Cardiac atrium fibroblast (primary cell): ENCODE results near the gene CYP2E1. TPM values are rescaled to one million over a fixed set of nuclear protein-coding genes. Genes with fewer than 3 reads are reported as not detected.

Experiments
- total RNA-seq: library from RNA; depleted of rRNA; stranded (reverse); fragments of >200 nt; gene quantifications from 2 replicates; pipeline ENCODE4 v1.2.3, GENCODE V29; 2015

Gene CYP2E1
- total RNA-seq = not detected in 2 replicates

DNA sequence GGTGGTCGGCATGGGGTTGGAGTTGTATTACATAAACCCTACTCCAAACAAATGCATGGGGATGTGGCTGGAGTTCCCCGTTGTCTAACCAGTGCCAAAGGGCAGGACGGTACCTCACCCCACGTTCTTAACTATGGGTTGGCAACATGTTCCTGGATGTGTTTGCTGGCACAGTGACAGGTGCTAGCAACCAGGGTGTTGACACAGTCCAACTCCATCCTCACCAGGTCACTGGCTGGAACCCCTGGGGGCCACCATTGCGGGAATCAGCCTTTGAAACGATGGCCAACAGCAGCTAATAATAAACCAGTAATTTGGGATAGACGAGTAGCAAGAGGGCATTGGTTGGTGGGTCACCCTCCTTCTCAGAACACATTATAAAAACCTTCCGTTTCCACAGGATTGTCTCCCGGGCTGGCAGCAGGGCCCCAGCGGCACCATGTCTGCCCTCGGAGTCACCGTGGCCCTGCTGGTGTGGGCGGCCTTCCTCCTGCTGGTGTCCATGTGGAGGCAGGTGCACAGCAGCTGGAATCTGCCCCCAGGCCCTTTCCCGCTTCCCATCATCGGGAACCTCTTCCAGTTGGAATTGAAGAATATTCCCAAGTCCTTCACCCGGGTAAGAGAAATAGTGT is at the start of gene CYP2E1:
Gene CYP2E1, plus strand, starts transcription at position 407 of the 632 bp plus-strand sequence. Its CDS starts 33 bp downstream, at position 440.

DNA sequence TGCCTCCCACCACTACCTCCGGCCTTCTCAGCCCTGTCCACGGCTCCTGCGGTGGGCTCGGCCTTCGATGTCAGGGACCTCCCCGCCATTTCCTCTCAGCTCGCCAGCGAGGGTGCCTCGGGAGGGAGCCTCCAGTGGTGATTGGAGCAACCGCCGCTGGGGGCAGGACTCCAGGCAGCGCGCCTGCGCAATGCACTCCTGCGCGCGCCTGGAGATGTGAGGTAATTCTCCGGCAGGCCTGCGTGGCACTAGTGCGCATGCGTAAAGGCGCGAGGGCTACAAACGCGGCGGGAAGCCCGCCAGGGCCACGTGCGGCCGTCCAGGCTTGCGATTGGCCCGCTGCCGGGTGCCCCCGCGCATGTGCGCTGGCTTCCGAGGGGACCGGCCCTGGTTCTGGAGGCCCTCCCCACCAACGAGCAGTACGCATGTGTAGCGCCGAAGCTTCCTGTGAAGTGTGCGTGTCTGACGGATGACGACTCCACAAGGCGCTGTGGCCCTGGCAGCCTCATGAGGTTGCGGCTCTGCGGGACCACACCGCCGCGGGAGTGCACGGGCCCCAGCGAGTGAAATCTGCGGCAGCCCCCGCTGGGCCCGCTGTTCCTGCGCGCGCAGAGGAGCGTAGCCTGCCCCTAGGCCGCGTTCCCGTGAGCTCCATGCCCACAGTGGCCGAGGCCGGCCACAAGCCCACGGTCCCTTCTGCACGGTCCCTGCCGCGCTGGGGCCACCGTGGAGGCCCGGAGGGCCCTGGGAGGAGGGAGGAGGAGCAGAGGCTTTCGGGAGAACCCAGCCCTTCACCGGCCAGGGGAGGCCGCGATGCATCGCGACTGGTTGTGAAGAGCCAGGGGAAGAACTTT is 38.5 kb downstream of the CYP2E1 start, which contains the start of gene SYCE1:
Gene SYCE1, minus strand, starts transcription at position 143 of the 854 bp plus-strand sequence. Its CDS starts 54 bp downstream, at position 89.

Other genes with a start within 250 kb of the CYP2E1 start
- 36.1 and 42.4 TPM in 2 replicates for gene TUBGCP2, start 218.5 kb upstream of the CYP2E1 start, total RNA-seq
- 24.2 and 27.1 TPM in 2 replicates for gene ZNF511, start 218.4 kb upstream of the CYP2E1 start, total RNA-seq
- not detected in 2 replicates for gene CALY, start 190.5 kb upstream of the CYP2E1 start, total RNA-seq
- gene PRAP1, start 180.0 kb upstream of the CYP2E1 start, total RNA-seq = not detected in 2 replicates
- gene FUOM, start 169.3 kb upstream of the CYP2E1 start, total RNA-seq = 25.5 and 32.4 TPM in 2 replicates
- 103 and 134 TPM in 2 replicates for gene ECHS1, start 154.0 kb upstream of the CYP2E1 start, total RNA-seq
- 5.6 and 7.6 TPM in 2 replicates for gene PAOX, start 148.1 kb upstream of the CYP2E1 start, total RNA-seq
- gene MTG1, start 133.2 kb upstream of the CYP2E1 start, total RNA-seq = 24.3 and 25.6 TPM in 2 replicates
- gene SPRN, start 102.7 kb upstream of the CYP2E1 start, total RNA-seq = 1.3 and 2.9 TPM in 2 replicates
- gene SCART1, start 73.4 kb upstream of the CYP2E1 start, total RNA-seq = 0.54 TPM in 1 of 2 replicates, not detected in the other
- gene SYCE1, start 38.2 kb downstream of the CYP2E1 start, total RNA-seq = not detected in 2 replicates
- not detected in 2 replicates for gene FRG2B, start 99.4 kb downstream of the CYP2E1 start, total RNA-seq